ENCODE data around the gene NPIPB8. TPM values are rescaled to one million over a fixed set of nuclear protein-coding genes. Genes with fewer than 3 reads are reported as not detected.

The NPIPB8 gene
- total and polyA plus RNA-seq, 2 of the 13 experiments (the other 11 are each of a cell fraction or from before 2014, with no cell fraction given), result 0.49 to 2.3 TPM

DNA sequence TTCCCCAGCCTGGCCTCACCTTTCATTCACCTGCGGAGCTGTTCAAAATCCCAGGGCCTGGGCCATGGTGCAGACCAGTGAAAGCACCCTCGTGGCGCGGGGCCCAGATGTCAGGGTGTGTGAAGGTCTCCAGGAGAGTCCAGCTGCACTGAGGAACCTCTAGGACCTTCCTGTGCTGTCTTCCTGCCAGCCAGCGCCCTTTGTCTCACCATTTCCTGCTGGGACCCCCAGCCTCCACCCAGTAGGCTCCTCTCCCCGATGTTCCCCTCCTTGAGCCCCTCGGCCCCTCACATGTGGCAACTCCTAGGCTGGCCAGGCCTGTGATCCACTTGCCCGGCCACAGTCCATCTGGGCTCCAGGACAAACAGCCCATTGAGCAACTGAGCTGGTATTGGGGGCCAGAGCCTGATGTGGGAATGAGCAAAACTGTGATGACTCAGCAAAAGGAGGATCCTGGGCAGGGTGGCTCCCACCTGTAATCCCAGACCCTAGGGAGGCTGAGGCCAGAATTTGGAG, 41.7 kb upstream of the NPIPB8 start (continued):
- TF ChIP-seq, protein P1, sequence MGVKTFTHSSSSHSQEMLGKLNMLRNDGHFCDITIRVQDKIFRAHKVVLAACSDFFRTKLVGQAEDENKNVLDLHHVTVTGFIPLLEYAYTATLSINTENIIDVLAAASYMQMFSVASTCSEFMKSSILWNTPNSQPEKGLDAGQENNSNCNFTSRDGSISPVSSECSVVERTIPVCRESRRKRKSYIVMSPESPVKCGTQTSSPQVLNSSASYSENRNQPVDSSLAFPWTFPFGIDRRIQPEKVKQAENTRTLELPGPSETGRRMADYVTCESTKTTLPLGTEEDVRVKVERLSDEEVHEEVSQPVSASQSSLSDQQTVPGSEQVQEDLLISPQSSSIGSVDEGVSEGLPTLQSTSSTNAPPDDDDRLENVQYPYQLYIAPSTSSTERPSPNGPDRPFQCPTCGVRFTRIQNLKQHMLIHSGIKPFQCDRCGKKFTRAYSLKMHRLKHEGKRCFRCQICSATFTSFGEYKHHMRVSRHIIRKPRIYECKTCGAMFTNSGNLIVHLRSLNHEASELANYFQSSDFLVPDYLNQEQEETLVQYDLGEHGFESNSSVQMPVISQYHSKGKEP (CRISPR knock-in tag; IDR thresholded peaks at IDR 0.05), result no peak
- TF ChIP-seq YEATS4 (CRISPR knock-in tag; IDR thresholded peaks at IDR 0.05; ENCODE audit: borderline replicate concordance) (0 out of 2 replicates have a peak, but pooled peaks have one; percentile 18), NFYC (CRISPR knock-in tag; IDR thresholded peaks at IDR 0.05) (no peak), ARNT (IDR thresholded peaks at IDR 0.05) (no peak), NCOA5 (CRISPR knock-in tag; IDR thresholded peaks at IDR 0.05) (no peak), ZNF605 (CRISPR knock-in tag; IDR thresholded peaks at IDR 0.05) (no peak), SCMH1 (CRISPR knock-in tag; IDR thresholded peaks at IDR 0.05; ENCODE audit: borderline replicate concordance) (no peak), ZNF563 (CRISPR knock-in tag; IDR thresholded peaks at IDR 0.05) (no peak), ZMYM3 (CRISPR knock-in tag; IDR thresholded peaks at IDR 0.05) (0 out of 2 replicates have a peak, but pooled peaks have one; percentile 10), MED8 (CRISPR knock-in tag; IDR thresholded peaks at IDR 0.05; ENCODE audit: insufficient replicate concordance) (peak; percentile 56), TEAD3 (CRISPR knock-in tag; optimal IDR thresholded peaks at IDR 0.05; ENCODE audit: borderline replicate concordance) (no peak), FOXC1 (CRISPR knock-in tag; IDR thresholded peaks at IDR 0.05; ENCODE audit: borderline replicate concordance) (no peak), NCOA1 (CRISPR knock-in tag; IDR thresholded peaks at IDR 0.05) (no peak), HOXA7 (CRISPR knock-in tag; IDR thresholded peaks at IDR 0.05) (no peak), TMF1 (CRISPR knock-in tag; IDR thresholded peaks at IDR 0.05; ENCODE audit: low read depth) (no peak), TCF12 (IDR thresholded peaks at IDR 0.05) (no peak), TCF12 (CRISPR knock-in tag; IDR thresholded peaks at IDR 0.05) (no peak), ZNF121 (CRISPR knock-in tag; IDR thresholded peaks at IDR 0.05) (peak; percentile 72), ZNF230 (CRISPR knock-in tag; IDR thresholded peaks at IDR 0.05) (no peak), ZNF451 (CRISPR knock-in tag; IDR thresholded peaks at IDR 0.05) (no peak), NCOR1 (IDR thresholded peaks at IDR 0.05; ENCODE audit: borderline replicate concordance, low read length) (no peak), HNF4A (CRISPR knock-in tag; IDR thresholded peaks at IDR 0.05) (peak; percentile 48; the same call in 1 of the 2 replicates), EP300 (IDR thresholded peaks at IDR 0.05; ENCODE audit: low read depth in 2 of 2, low read length in 2 of 2) (peak; percentile 45 to 52; a peak in 2 of 4 replicates), EP300 (CRISPR knock-in tag; IDR thresholded peaks at IDR 0.05; ENCODE audit: borderline replicate concordance) (no peak), FOSL2 (CRISPR knock-in tag; IDR thresholded peaks at IDR 0.05) (peak; percentile 70), BORCS8-MEF2B (CRISPR knock-in tag; IDR thresholded peaks at IDR 0.05) (no peak), PHF5A (CRISPR knock-in tag; IDR thresholded peaks at IDR 0.05; ENCODE audit: low read depth, unreplicated experiment) (no peak), ZSCAN20 (CRISPR knock-in tag; IDR thresholded peaks at IDR 0.05; ENCODE audit: borderline replicate concordance) (no peak), BHLHE40 (IDR thresholded peaks at IDR 0.05; ENCODE audit: low read length) (no peak)
- TF ChIP-seq, protein P2, sequence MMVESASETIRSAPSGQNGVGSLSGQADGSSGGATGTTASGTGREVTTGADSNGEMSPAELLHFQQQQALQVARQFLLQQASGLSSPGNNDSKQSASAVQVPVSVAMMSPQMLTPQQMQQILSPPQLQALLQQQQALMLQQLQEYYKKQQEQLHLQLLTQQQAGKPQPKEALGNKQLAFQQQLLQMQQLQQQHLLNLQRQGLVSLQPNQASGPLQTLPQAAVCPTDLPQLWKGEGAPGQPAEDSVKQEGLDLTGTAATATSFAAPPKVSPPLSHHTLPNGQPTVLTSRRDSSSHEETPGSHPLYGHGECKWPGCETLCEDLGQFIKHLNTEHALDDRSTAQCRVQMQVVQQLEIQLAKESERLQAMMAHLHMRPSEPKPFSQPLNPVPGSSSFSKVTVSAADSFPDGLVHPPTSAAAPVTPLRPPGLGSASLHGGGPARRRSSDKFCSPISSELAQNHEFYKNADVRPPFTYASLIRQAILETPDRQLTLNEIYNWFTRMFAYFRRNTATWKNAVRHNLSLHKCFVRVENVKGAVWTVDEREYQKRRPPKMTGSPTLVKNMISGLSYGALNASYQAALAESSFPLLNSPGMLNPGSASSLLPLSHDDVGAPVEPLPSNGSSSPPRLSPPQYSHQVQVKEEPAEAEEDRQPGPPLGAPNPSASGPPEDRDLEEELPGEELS (CRISPR knock-in tag; IDR thresholded peaks at IDR 0.05), result no peak
- TF ChIP-seq, protein P3, sequence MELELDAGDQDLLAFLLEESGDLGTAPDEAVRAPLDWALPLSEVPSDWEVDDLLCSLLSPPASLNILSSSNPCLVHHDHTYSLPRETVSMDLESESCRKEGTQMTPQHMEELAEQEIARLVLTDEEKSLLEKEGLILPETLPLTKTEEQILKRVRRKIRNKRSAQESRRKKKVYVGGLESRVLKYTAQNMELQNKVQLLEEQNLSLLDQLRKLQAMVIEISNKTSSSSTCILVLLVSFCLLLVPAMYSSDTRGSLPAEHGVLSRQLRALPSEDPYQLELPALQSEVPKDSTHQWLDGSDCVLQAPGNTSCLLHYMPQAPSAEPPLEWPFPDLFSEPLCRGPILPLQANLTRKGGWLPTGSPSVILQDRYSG (CRISPR knock-in tag; IDR thresholded peaks at IDR 0.05), result no peak

All from HepG2 (cell line).